DND-41 (cell line): ENCODE data around the gene TNFSF18.

ENCODE experiments used
- ATAC-seq: fragments of 200-7000 bp; cut with Tn5 transposase; 3 replicates; pipeline ENCODE4 v1.9.1; 2021; ENCODE audit warnings: low read depth; ENCODE audit not compliant: insufficient read depth
- DNase-seq: peaks from one replicate; pipeline ENCODE4 v3.0.0-alpha.2; 2020
- H2AFZ ChIP-seq: 2 replicates; pipeline ENCODE4 v1.6.0; 2012; ENCODE audit warnings: low read depth, low read length
- H3K27ac ChIP-seq: 2 replicates; pipeline ENCODE4 v1.5.1; 2012; ENCODE audit warnings: low read length, inconsistent platforms
- H3K27me3 ChIP-seq: fragments of 200-600 bp; sonication (generic); 2 replicates; pipeline ENCODE4 v1.6.0; 2012; ENCODE audit warnings: low read length, mild to moderate bottlenecking, inconsistent platforms; ENCODE audit not compliant: insufficient read depth, poor library complexity
- H3K36me3 ChIP-seq: 2 replicates; pipeline ENCODE4 v1.5.1; 2012; ENCODE audit warnings: low read length, inconsistent platforms; ENCODE audit not compliant: insufficient read depth
- H3K4me1 ChIP-seq: 2 replicates; pipeline ENCODE4 v1.5.1; 2012; ENCODE audit warnings: mild to moderate bottlenecking, low read length; ENCODE audit not compliant: insufficient read depth
- H3K4me2 ChIP-seq: 2 replicates; pipeline ENCODE4 v1.6.0; 2012; ENCODE audit warnings: mild to moderate bottlenecking, moderate library complexity, low read length, inconsistent platforms; ENCODE audit not compliant: insufficient read depth
- H3K4me3 ChIP-seq, 2 experiments: fragments of 200-600 bp in 1 of 2; shearing (Covaris generic) in 1 of 2; 2 replicates each; pipeline ENCODE4 v1.5.1; 2012 to 2016; ENCODE audit warnings: inconsistent platforms in 2 of 2, low read length in 2 of 2, mild to moderate bottlenecking in 2 of 2, low read depth in 1 of 2, moderate library complexity in 1 of 2
- H3K79me2 ChIP-seq: 2 replicates; pipeline ENCODE4 v1.6.0; 2012; ENCODE audit warnings: low read length, inconsistent platforms; ENCODE audit not compliant: insufficient read depth
- H3K9ac ChIP-seq: 2 replicates; pipeline ENCODE4 v1.6.0; 2012; ENCODE audit warnings: low read depth, mild to moderate bottlenecking, inconsistent platforms, low read length, moderate library complexity
- H3K9me3 ChIP-seq: 2 replicates; pipeline ENCODE4 v1.5.1; 2012; ENCODE audit warnings: low read length, moderate library complexity, mild to moderate bottlenecking, inconsistent platforms; ENCODE audit not compliant: insufficient read depth, severe bottlenecking
- H4K20me1 ChIP-seq: 2 replicates; pipeline ENCODE4 v1.6.0; 2012; ENCODE audit warnings: low read length; ENCODE audit not compliant: insufficient read depth
- EZH2 ChIP-seq: IDR thresholded peaks from 3 replicates; pipeline ENCODE4 v1.6.1; 2012; ENCODE audit warnings: borderline replicate concordance, low read depth, mild to moderate bottlenecking, moderate library complexity, low read length, inconsistent platforms; ENCODE audit not compliant: severe bottlenecking
- TF ChIP-seq, protein P1 (sequence below): IDR thresholded peaks from 2 replicates; pipeline ENCODE4 v1.5.1; 2012; ENCODE audit warnings: borderline replicate concordance, low read length, moderate library complexity, mild to moderate bottlenecking; ENCODE audit not compliant: poor library complexity, severe bottlenecking; ENCODE audit errors: extremely low read depth

The TNFSF18 gene

DNA sequence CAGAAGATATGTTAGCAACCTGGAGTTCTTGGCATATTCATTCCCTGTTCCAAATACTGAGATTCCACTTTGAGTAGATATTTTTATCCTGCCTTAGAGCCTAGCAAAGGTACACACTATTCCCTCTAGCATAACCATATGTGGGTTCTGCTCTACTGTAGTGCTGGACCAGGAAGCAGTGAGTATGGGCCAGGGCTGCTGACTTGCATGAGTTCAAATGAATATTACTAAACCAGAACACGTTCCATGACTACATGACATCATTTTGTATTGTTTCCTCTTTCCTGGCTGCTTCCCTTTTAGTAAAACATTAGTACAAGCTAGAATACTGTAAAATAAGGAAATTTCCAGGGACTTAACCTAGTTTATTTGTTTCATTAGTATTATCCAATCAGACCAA lies 41.1 kb downstream of the TNFSF18 start:
- no peak overlapping the region for H3K4me2 ChIP-seq
- H2AFZ ChIP-seq, result no peak overlapping the region
- TF ChIP-seq EZH2, result no peak
- H3K4me3 ChIP-seq, result no peak overlapping the region
- H3K36me3 ChIP-seq, result no peaks in the 10 kb centered on the region
- no peaks in the 10 kb centered on the region for H3K27me3 ChIP-seq
- no peak overlapping the region for H3K9ac ChIP-seq
- H3K4me1 ChIP-seq, result peaks cover 34% of the 10 kb centered on the region
- no peak overlapping the region for H3K27ac ChIP-seq
- no peaks in the 10 kb centered on the region for H4K20me1 ChIP-seq
- ATAC-seq, result no peak
- no peak for DNase-seq
- H3K9me3 ChIP-seq, result no peaks in the 10 kb centered on the region
- no peaks in the 10 kb centered on the region for H3K79me2 ChIP-seq

DNA sequence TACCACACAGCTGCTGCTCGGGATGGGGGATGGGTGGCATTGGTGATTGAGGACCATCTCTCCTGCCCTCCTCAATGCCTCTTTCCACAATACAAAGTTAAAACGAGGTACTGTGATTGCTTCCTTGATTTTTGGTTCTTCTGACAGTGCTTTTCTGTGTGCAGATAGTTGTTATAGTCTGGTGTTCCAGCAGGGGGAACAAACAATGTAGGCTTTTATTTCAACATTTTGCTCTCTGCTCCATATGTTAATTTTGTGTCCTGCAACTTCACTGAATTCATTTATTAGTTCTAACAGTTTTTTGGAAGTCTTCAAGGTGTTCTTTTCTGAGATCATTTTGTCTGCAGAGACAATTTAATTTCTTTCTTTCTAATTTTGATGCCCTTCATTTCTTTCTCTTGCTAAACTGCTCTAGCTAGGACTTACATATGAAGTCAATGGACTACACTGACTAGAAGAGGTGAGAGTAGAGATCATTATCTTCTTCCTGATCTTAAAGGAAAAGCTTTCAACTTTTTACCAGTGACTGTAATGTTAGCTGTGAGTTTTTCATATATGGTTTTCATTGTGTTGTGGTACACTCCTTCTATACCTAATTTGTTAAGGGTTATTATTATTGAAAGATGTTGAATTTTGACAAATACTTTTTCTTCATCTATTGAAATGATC lies 45.4 kb downstream of the TNFSF18 start:
- H3K9me3 ChIP-seq, result no peaks in the 10 kb centered on the region
- H2AFZ ChIP-seq, result no peak overlapping the region
- no peaks in the 10 kb centered on the region for H3K79me2 ChIP-seq
- H3K36me3 ChIP-seq, result no peaks in the 10 kb centered on the region
- H3K4me3 ChIP-seq, result no peak overlapping the region
- DNase-seq, result no peak
- ATAC-seq, result peak; percentile 93
- no peak overlapping the region for H3K4me2 ChIP-seq
- H3K9ac ChIP-seq, result no peak overlapping the region
- no peak for TF ChIP-seq EZH2
- TF ChIP-seq, protein P1, sequence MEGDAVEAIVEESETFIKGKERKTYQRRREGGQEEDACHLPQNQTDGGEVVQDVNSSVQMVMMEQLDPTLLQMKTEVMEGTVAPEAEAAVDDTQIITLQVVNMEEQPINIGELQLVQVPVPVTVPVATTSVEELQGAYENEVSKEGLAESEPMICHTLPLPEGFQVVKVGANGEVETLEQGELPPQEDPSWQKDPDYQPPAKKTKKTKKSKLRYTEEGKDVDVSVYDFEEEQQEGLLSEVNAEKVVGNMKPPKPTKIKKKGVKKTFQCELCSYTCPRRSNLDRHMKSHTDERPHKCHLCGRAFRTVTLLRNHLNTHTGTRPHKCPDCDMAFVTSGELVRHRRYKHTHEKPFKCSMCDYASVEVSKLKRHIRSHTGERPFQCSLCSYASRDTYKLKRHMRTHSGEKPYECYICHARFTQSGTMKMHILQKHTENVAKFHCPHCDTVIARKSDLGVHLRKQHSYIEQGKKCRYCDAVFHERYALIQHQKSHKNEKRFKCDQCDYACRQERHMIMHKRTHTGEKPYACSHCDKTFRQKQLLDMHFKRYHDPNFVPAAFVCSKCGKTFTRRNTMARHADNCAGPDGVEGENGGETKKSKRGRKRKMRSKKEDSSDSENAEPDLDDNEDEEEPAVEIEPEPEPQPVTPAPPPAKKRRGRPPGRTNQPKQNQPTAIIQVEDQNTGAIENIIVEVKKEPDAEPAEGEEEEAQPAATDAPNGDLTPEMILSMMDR, result peak; percentile 44
- H3K27me3 ChIP-seq, result no peaks in the 10 kb centered on the region
- no peaks in the 10 kb centered on the region for H4K20me1 ChIP-seq
- peaks cover 22% of the 10 kb centered on the region for H3K4me1 ChIP-seq
- no peak overlapping the region for H3K27ac ChIP-seq

DNA sequence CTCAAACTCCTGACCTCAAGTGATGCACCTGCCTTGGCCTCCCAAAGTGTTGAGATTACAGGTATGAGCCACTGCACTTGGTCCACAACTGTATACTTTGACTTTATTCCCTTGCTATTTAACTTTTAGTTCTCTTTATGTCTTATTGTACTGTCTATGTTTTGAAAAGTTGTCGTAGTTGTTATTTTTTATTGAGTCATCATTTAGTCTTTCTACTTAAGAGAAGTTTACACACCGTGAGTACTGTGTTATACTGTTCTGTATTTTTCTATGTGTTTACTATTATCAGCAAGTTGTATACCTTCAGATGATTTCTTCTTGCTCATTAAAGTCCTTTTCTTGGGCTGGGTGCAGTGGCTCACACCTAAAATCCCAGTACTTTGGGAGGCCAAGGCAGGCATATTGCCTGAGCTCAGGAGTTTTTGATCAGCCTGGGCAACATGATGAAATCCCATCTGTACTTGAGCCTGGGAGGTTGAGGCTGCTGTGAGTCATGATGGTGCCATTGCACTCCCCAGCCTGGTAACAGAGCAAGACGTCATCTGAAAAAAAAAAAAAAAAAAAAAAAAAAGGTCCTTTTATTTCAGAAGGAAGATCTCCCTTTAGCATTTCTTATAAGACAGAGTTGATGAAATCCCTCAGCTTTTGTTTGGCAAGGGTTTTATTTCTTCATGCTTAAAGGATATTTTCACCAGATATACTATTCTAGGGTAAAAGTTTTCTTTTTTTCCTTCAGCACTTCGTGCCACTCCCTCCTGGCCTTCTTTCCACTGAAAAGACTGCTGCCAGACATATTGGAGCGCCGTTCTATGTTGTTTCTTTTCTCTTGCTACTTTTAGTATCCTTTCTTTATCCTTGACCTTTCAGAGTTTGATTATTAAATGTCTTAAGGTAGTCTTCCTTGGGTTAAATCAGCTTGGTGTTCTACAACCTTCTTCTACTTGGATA lies 47.6 kb downstream of the TNFSF18 start:
- Histone ChIP-seq H3K27me3 (no peaks in the 10 kb centered on the region), H3K27ac (no peak overlapping the region), H3K36me3 (no peaks in the 10 kb centered on the region), H3K9me3 (no peaks in the 10 kb centered on the region), H2AFZ (no peak overlapping the region), H3K4me3 (no peak overlapping the region), H4K20me1 (no peaks in the 10 kb centered on the region), H3K9ac (no peak overlapping the region), H3K79me2 (no peaks in the 10 kb centered on the region), H3K4me1 (peaks cover 19% of the 10 kb centered on the region), H3K4me2 (no peak overlapping the region)
- DNase-seq (no peak), ATAC-seq (no peak)
- TF ChIP-seq EZH2, result no peak
- TF ChIP-seq, protein P1, result no peak

DNA sequence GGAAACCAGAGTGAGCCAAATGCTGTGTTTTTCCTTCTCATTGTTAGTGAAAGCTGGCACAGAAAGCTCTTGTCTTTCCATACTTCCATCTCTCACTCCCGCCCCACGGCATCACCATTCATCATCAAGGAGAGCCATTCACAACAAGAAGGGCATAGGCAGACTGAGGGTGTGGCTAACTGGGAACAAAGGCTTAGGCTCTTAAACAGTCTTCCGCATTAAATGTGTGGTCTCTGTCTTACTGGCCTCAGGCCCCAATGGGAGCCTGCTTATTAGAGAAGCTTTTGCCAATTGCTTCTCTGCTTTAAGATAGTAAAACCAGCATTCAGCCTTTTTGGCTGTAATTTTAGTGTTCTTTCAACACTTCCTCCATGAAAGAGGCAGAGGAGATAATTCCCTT lies 51.4 kb downstream of the TNFSF18 start:
- ATAC-seq (no peak), DNase-seq (no peak)
- no peaks in the 10 kb centered on the region for H3K79me2 ChIP-seq
- H3K4me1 ChIP-seq, result no peaks in the 10 kb centered on the region
- TF ChIP-seq, protein P1, result no peak
- no peak for TF ChIP-seq EZH2
- H3K27me3 ChIP-seq, result no peaks in the 10 kb centered on the region
- H4K20me1 ChIP-seq, result no peaks in the 10 kb centered on the region
- H2AFZ ChIP-seq, result no peak overlapping the region
- no peaks in the 10 kb centered on the region for H3K36me3 ChIP-seq
- no peak overlapping the region for H3K4me2 ChIP-seq
- no peak overlapping the region for H3K9ac ChIP-seq
- no peak overlapping the region for H3K27ac ChIP-seq
- peaks cover 6% of the 10 kb centered on the region for H3K9me3 ChIP-seq
- no peak overlapping the region for H3K4me3 ChIP-seq
